ENCODE data around the gene LMBR1.
"Not testable (repeated sequence)": the region's sequence is repeated elsewhere in the genome, so short reads cannot be mapped to it uniquely, and the experiment has no call there.

Gene LMBR1

DNA sequence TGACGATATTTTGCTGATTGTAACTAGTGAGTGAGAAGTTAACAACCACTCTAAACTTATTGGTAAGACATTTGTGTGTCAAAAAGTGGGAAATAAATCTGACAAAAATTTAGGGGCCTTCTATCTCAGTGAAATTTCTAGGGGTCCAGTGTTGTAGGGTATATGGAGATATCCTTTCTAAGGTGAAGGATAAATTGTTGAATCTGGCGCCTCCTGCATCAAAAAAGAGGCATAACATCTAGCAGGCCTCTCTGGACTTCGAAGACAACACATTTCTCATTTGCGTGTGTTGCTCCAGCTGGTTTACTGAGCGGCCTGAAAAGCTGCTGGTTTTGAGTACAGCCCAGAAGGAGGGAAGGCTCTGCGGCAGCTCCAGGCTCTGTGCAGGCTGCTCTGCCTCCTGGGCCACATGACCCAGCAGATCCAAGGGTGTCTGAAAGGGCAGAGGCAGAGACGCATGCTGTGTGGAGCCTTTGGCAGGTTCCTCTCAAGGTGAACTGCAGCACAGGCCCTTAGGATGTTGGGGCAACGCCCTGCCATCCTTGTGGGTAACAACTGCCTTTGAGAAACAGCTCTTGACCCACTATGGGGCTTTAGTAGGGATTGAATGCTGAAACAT, 72.4 kb downstream of the LMBR1 start:
- DNase-seq (ENCODE audit: low read depth, low spot score): no peak
- H3K4me3 ChIP-seq (ENCODE audit: low read length): no peak overlapping the region

DNA sequence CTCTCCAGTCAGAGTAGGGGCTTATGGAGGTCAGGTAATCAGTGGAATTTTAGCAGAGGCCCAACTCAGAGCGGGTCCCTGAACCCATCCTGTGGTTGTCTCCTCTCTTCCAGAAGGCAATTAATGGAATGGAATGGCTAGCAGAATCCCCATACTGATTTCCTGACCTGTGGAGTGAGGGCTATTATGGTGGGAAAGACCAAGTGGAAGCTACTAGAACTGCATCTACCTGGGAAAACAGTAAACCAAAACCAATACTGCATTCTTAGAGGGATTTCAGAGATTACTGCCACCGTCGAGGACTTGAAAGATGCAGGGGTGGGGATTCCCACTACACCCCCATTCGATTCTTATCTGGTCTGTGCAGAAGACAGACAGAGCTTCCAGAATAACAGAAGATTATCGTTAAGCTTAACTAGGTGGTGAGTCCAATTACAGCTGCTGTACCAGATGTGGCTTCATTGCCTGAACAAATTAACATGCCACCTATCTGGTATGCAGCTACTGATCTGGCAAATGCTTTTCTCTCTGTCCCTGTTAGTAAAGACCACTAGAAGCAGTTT, 73.2 kb downstream of the LMBR1 start:
- no peak for DNase-seq (ENCODE audit: low read depth, low spot score)
- no peak overlapping the region for H3K4me3 ChIP-seq (ENCODE audit: low read length)

DNA sequence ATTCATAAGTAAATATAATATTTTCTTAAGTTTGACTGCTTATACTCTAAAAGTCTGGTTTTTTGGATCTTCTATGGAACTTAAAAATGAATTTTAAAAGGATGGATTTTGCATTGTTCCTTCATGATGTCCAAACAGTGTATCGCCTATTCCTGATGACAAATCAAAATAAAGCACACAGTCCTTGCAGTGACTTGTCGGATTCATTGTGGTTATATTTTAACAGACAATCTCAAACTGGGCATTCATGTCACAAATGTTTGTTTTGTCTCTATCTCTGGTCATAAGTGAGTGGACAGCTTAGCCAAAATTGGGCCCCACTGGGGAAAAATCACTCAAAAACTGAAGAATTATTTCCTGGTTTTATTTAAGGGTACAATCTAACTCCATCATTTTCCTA, 74.8 kb downstream of the LMBR1 start:
- DNase-seq (ENCODE audit: low read depth, low spot score): no peak
- H3K4me3 ChIP-seq (ENCODE audit: low read length): no peak overlapping the region

DNA sequence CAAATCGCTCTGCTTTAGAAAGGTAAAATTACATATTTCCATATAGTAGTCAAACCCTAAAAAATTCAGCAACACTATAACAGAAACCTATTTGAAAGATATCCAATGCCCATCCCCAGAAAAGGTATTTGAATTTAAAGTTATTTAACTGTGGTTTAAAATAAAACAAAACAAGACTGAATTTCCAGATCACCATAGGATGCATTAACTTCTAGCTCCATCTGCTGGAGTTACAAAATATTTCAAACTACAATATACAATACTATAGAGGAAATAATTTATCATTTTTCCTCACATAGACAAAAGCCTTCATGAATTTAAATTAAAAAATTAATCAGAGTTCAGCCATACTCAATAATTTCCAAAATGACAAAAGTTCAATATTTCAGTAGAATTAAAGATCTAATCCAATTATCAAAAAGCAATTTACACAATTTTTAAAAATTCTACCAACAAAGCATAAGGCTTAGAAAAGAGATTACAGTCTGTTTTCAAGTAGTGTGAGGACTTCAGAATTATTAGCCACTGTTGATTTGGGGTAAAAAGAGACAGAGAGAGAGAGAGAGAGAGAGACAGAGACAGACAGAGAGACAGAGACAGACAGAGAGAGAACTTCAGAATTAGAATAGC, 75.9 kb downstream of the LMBR1 start:
- no peak overlapping the region for H3K4me3 ChIP-seq (ENCODE audit: low read length)
- DNase-seq (ENCODE audit: low read depth, low spot score): no peak

DNA sequence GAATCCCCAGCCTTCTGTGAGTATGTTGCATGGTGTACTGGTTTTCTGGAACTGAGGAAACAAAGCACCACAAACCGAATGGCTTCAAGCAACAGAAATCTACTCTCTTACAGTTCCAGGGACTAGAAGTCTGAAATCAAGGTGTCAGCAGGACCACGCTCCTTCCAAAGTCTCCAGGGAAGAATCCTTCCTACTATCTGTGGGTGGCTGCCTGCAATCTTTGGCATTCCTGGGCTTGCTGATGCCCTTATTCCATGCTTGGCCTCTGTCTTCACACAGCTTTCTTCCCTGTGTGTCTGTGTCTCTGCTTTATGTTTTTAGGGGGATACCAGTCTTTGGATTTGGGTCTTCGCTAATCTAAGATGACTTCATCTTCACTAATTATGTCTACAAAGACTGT, 81.3 kb downstream of the LMBR1 start:
- H3K4me3 ChIP-seq (ENCODE audit: low read length): no peak overlapping the region
- DNase-seq (ENCODE audit: low read depth, low spot score): no peak

DNA sequence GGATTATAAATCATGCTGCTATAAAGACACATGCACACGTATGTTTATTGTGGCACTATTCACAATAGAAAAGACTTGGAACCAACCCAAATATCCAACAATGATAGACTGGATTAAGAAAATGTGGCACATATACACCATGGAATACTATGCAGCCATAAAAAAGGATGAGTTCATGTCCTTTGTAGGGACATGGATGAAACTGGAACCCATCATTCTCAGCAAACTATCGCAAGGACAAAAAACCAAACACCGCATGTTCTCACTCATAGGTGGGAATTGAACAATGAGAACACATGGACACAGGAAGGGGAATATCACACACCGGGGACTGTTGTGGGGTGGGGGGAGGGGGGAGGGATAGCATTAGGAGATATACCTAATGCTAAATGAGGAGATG, 89.3 kb downstream of the LMBR1 start:
- not testable (repeated sequence) for DNase-seq (ENCODE audit: low read depth, low spot score)

DNA sequence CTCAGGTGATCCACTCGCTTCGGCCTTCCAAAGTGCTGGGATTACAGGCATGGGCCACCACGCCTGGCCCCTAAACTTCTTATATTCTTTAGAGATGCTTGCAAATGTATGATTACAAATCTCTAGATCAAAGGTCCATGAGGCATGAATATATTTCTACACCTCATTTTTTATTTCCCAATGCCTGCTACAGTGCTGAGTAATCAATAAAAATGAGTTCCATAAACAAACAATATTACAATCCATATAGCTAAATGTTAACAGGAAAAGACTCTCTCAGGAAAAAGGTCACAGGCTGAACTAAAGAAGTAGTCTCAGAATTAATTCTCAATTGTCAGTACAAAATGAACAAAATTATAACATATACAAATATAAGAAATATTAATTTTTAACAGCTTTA, 90.8 kb downstream of the LMBR1 start:
- DNase-seq (ENCODE audit: low read depth, low spot score): no peak
- no peak overlapping the region for H3K4me3 ChIP-seq (ENCODE audit: low read length)

More for the DNA sequence above, 89.3 kb downstream of the LMBR1 start:
- not testable (repeated sequence) for H3K4me3 ChIP-seq (ENCODE audit: low read length)

DNA sequence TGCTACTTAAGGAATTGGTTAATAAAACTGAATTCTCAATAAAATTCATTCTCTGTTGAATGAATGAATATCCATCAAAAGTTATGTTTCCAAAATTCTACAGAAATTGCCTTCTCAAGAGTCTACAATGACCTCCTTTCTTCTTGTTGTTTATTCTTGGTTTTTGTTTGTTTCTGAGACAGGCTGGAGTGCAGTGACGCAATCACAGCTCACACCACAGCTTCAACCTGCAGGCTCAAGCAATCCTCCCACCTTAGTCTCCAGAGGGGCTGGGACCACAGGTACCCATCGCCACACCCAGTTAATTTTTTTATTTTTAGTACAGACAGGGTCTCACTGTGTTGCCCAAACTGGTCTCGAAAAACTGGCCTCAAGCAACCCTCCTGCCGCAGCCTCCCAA, 97.6 kb downstream of the LMBR1 start:
- no peak for DNase-seq (ENCODE audit: low read depth, low spot score)
- no peak overlapping the region for H3K4me3 ChIP-seq (ENCODE audit: low read length)

DNA sequence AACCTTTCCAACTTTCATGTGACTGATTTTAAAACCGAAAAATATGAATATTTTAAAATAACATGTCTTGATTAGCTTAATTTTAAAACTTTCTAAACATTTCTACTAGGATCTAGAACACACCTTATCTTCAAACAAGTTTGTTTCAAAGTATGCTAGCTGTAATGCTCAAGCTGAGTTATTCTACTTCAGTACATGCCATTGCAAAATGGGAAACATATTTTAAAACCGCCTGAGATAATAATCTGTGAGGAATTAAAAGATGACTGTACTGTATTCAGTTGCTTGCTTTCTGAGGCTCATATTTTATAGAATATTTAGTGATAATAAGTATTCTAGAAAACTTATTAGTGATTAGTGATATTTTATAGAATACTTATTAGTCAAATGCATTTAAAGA, 99.6 kb downstream of the LMBR1 start:
- H3K4me3 ChIP-seq (ENCODE audit: low read length): no peak overlapping the region
- no peak for DNase-seq (ENCODE audit: low read depth, low spot score)

DNA sequence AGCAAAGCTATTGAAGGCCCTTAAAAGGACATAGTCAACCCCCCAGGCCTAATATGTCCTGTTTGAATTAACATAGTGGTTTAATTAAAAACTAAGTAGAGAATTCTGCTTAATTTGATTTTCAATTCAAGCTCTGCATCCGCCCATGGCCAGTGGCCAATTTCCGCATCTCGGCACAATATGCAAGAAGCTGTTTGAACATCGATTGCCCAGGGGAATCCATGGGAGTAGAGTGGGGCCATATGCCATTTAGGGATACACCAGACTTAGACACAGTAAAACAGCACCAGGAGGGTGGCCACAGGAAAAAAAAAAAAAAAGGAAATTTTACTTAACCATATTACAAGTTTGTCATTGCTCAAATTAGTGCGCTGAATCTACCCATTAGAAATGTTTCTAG, 100.4 kb downstream of the LMBR1 start:
- H3K4me3 ChIP-seq (ENCODE audit: low read length): no peak overlapping the region
- DNase-seq (ENCODE audit: low read depth, low spot score): no peak

DNA sequence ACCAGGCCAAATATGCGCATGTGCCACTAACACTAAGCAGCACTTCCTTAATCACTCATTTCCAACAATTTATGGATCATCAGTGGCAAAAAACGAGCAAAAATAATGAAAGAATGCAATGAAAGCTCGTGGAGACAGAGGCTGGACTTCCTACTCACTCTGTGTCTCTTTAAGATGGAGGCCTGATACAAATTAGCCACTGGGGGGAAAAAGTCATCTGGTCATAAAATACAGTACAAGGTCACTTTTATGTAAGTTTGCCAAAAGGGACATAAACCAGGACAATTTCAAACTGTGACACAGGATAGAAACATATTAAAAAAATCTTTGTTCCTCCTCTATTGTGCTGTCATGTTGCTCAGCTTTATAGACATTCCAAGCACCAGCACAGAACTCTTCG, 101.7 kb downstream of the LMBR1 start:
- no peak for DNase-seq (ENCODE audit: low read depth, low spot score)
- no peak overlapping the region for H3K4me3 ChIP-seq (ENCODE audit: low read length)

DNA sequence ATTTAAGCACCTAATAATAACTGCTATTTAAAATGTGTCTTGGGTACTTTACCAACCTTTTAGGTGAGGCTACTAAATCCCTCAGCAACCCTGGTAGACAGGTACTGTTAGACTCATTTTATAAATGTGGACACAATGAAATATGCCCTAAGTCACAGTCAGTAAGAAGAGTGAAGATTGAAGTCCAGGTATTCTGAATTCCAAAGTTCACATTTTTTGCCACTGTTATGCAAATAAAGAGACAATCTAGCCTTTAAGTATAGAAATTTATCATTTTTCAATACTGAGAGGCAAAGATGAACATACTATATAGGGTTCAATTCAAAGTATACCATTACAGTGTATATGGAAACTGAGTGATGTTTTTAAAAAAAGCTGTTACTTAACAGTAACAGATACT, 102.7 kb downstream of the LMBR1 start:
- no peak for DNase-seq (ENCODE audit: low read depth, low spot score)
- no peak overlapping the region for H3K4me3 ChIP-seq (ENCODE audit: low read length)

DNA sequence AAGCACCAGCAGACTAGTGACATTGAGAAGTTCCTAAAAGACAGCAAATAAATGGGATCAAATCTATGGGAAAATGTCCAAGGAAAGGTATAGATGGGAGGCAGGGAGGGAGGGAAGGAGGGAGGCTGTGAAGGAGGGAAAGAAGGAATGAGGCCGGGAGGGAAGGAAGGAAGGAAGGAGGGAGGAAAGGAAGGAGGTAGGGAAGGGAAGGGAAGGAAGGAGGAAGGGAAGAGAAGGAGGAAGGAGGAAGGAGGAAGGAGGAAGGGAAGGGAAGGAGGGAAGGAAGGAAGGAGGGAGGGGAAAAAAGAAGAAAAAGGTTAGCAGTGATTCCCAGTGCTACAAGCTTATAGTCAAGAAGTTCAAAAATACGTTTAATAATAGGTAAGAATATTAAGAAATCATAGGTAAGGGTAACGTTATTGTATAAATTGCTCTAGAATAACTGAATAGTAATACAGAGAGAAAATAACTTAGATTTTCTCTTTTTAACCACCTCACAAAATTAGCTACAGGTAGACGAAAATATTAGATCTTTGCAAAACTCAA, 106.9 kb downstream of the LMBR1 start:
- H3K4me3 ChIP-seq (ENCODE audit: low read length): no peak overlapping the region
- no peak for DNase-seq (ENCODE audit: low read depth, low spot score)

DNA sequence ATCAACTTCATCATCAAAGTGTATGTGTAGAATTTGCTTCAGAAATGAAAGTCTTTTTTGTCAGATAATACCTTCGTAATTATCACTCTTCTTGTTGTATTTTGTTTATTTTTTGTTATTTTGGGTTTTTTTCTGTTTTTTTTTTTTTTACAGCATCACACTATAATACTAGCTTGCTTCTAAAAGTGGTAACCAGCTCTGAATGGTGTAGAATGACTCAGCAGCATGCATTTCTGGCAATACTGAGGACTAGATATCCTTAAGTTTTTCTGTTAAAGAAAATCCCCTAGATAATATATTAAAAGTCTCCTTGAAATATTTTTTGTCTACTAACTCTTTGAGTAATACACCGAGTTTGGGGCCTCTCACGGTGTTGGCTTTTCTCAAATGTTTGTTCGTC, 109.1 kb downstream of the LMBR1 start:
- no peak for DNase-seq (ENCODE audit: low read depth, low spot score)
- H3K4me3 ChIP-seq (ENCODE audit: low read length): no peak overlapping the region

DNA sequence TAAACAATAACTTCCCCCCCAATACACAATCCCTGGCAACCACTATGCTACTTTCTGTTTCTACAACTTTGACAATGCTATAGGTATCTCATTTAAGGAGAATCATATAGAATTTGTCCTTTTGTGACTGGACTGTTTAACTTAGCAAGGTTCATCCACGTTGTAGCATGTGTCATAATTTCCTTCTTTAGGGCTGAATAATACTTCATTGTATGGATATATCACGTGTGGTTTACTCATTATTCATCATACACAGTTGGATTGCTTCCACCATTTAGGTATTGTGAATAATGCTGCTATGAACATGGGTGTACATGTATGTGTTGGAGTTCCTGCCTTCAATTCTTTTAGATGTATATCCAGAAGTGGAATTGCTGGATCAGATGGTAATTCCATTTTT, 111.0 kb downstream of the LMBR1 start:
- DNase-seq (ENCODE audit: low read depth, low spot score): no peak
- no peak overlapping the region for H3K4me3 ChIP-seq (ENCODE audit: low read length)

DNA sequence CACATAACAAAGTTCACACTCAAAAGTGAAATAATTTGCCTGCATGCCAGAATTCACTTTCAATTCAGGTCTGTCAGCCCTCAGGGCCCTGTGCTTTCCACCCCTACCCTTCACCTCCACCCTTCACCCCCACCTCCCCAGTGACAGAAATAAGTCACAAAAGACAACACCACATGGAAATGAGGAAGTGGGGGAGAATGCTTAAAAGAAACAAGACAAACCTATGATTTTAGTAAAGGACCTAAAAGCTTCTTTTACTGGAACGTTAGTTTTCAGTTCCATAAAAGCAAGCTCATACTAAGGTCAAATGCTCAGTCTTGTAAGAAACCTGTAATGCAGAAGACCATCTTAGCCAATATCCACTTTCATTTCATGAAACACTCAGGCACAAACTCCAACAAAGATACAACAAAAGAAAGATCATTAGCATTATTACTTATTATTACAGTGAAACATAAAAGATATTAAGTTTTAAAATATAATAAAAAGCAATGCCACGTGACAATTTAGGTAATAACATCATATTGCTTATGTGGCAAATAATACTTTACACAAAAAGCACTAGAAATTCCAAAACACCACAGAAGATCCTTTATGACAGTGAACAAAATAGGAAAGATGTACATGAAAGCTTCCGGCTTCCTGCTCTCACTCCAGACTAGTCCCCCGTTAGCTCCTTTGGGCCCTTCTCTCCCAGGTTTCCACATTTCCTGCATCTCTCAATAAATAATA, 112.1 kb downstream of the LMBR1 start:
- no peak for DNase-seq (ENCODE audit: low read depth, low spot score)
- no peak overlapping the region for H3K4me3 ChIP-seq (ENCODE audit: low read length)

DNA sequence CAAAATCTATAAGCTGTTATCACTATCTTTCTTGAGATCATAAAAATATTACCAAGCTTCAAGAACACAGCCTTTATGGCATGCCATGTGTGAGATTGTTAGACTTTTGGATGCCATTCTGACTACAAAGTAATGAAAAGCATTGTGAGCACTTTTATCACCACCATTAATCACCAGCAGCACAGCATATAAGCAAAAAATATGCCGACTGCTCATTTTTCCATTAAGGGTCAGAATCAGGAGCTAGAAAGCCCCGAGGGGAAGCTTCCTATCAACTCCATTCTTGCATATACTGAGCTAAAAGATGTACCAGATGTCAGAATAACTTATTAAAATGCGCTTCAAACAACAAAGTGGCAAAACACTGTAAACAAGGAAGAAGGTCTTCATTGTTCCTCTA, 114.3 kb downstream of the LMBR1 start:
- no peak overlapping the region for H3K4me3 ChIP-seq (ENCODE audit: low read length)
- no peak for DNase-seq (ENCODE audit: low read depth, low spot score)

DNA sequence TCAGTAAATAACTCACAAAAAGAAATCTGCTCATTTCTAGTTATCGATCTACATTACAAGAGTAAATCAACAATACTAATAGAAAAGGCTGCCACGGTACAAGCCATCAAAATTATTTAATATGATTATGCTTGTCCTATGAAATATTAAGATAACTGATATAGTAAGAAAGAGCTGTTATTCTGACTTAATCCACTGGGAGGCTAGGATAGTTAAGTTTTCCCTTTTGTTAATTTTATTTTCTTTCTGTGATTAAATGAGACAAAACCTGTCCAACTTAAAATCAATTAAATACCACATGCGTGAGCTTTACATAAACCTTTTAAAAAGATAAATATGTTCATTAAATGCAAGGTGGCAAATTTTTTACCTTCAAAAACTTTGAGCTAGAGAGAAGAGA, 114.8 kb downstream of the LMBR1 start:
- no peak for DNase-seq (ENCODE audit: low read depth, low spot score)
- no peak overlapping the region for H3K4me3 ChIP-seq (ENCODE audit: low read length)

DNA sequence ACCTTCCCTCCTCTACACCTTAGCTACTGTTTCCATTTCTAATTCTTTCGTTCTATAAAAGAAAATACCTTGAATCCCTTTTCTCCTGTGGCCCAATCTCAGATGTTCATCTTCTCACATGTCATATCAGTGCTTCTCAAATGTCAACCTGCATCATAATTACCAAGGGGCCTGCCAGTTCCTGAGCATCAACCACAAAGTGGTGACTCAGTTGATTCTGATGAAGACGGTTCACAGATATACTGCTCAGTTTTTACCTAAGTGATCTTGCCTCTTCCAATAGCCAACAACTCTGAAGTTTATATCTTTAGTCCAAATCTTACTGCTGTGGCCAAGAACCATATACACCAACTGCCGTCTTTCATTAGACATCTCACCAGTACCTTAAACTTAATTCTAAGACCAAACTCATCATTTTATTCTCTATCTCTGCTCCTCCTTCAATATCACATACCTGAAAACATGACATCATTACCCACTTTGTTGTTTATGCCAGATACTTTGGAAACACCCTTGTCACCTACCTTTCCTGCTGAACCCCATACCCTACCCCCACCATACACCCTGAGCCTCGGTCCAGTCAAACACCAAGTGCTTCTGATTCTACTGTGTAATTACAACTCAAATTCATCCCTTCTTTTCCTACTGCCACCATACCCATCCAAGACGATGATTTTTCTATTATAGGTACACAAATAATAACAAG, 115.5 kb downstream of the LMBR1 start:
- no peak for DNase-seq (ENCODE audit: low read depth, low spot score)
- no peak overlapping the region for H3K4me3 ChIP-seq (ENCODE audit: low read length)

DNA sequence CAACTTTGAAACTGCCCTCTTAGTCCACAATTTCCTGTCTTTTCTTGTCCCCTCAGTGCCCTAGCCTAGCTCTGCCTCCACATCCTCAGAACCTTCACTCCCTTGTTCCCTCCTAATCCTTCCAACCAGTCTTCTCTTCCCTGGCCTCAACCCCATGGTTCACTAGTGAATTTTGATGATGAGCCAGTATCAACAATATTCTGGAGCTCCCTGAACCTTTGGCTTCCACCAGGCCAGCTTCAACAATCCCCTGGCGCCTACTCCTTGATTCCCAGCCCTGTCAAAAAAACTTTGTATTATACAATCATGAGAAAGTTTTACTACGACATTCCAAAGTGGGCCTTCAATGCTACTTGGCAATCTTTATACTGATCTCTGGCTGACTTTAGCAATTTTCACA, 116.5 kb downstream of the LMBR1 start:
- no peak overlapping the region for H3K4me3 ChIP-seq (ENCODE audit: low read length)
- no peak for DNase-seq (ENCODE audit: low read depth, low spot score)

Data from Jurkat, Clone E6-1 (cell line).